Rectal smooth muscle tissue (tissue), 1 donor: Measurements from ENCODE around the gene MDK.

ENCODE experiments used
- H3K27ac ChIP-seq: one replicate; pipeline ENCODE4 v1.7.0; 2013; ENCODE audit warnings: low read depth, low read length, inconsistent platforms
- H3K27me3 ChIP-seq: one replicate; pipeline ENCODE4 v1.7.0; 2013; ENCODE audit warnings: low read length; ENCODE audit not compliant: control insufficient read depth, insufficient read depth
- H3K36me3 ChIP-seq: one replicate; pipeline ENCODE4 v1.7.0; 2013; ENCODE audit warnings: low read length; ENCODE audit not compliant: control insufficient read depth, insufficient read depth
- H3K4me1 ChIP-seq: one replicate; pipeline ENCODE4 v1.7.0; 2013; ENCODE audit warnings: low read length; ENCODE audit not compliant: control insufficient read depth, insufficient read depth
- H3K4me3 ChIP-seq: one replicate; pipeline ENCODE4 v1.7.0; 2013; ENCODE audit warnings: low read length
- H3K9ac ChIP-seq: one replicate; pipeline ENCODE4 v1.7.0; 2013; ENCODE audit warnings: low read length

Gene MDK

GRCh38 chr11:46383404-46383758 lies 1.9 kb downstream of the MDK start:
- Histone ChIP-seq H3K36me3 (no peaks in the 10 kb centered on the region), H3K9ac (no peak overlapping the region), H3K4me3 (no peak overlapping the region), H3K27me3 (peaks cover 21% of the 10 kb centered on the region), H3K4me1 (peaks cover 3% of the 10 kb centered on the region), H3K27ac (no peak overlapping the region)

GRCh38 chr11:46383974-46384701 lies 2.7 kb downstream of the MDK start:
- no peaks in the 10 kb centered on the region for H3K36me3 ChIP-seq
- peaks cover 3% of the 10 kb centered on the region for H3K4me1 ChIP-seq
- H3K4me3 ChIP-seq, result no peak overlapping the region
- H3K27me3 ChIP-seq, result peaks cover 21% of the 10 kb centered on the region
- no peak overlapping the region for H3K9ac ChIP-seq
- H3K27ac ChIP-seq, result no peak overlapping the region

GRCh38 chr11:46385169-46386004 lies 3.9 kb downstream of the MDK start:
- Histone ChIP-seq H3K36me3 (no peaks in the 10 kb centered on the region), H3K27ac (no peak overlapping the region), H3K4me1 (peaks cover 3% of the 10 kb centered on the region), H3K27me3 (peaks cover 30% of the 10 kb centered on the region), H3K4me3 (no peak overlapping the region), H3K9ac (no peak overlapping the region)

- Histone ChIP-seq H3K27me3 (peaks cover 37% of the 10 kb centered on the region), H3K9ac (no peak overlapping the region), H3K4me3 (no peak overlapping the region), H3K36me3 (no peaks in the 10 kb centered on the region), H3K4me1 (peaks cover 3% of the 10 kb centered on the region), H3K27ac (no peak overlapping the region)
Observed at GRCh38 chr11:46386005-46386578, 4.6 kb downstream of the MDK start.

- Histone ChIP-seq H3K27ac (no peak overlapping the region), H3K9ac (no peak overlapping the region), H3K4me3 (no peak overlapping the region), H3K4me1 (peaks cover 3% of the 10 kb centered on the region), H3K27me3 (peaks cover 41% of the 10 kb centered on the region), H3K36me3 (no peaks in the 10 kb centered on the region)
Observed at GRCh38 chr11:46386674-46387073, 5.2 kb downstream of the MDK start.

- Histone ChIP-seq H3K9ac (no peak overlapping the region), H3K36me3 (no peaks in the 10 kb centered on the region), H3K27me3 (peaks cover 36% of the 10 kb centered on the region)
Observed at GRCh38 chr11:46387456-46387855, 6.0 kb downstream of the MDK start.

GRCh38 chr11:46387919-46388618 lies 6.6 kb downstream of the MDK start:
- Histone ChIP-seq H3K4me1 (no peaks in the 10 kb centered on the region), H3K27ac (no peak overlapping the region), H3K9ac (no peak overlapping the region), H3K36me3 (no peaks in the 10 kb centered on the region), H3K4me3 (no peak overlapping the region), H3K27me3 (peaks cover 36% of the 10 kb centered on the region)

More at GRCh38 chr11:46387456-46387855, 6.0 kb downstream of the MDK start:
- Histone ChIP-seq H3K27ac (no peak overlapping the region), H3K4me3 (no peak overlapping the region), H3K4me1 (peaks cover 1% of the 10 kb centered on the region)

GRCh38 chr11:46388619-46389449 lies 7.4 kb downstream of the MDK start:
- H3K4me3 ChIP-seq, result no peak overlapping the region
- H3K4me1 ChIP-seq, result no peaks in the 10 kb centered on the region
- H3K27ac ChIP-seq, result no peak overlapping the region
- H3K9ac ChIP-seq, result no peak overlapping the region
- H3K27me3 ChIP-seq, result peaks cover 36% of the 10 kb centered on the region
- no peaks in the 10 kb centered on the region for H3K36me3 ChIP-seq

- H3K4me3 ChIP-seq, result peak overlapping the region; percentile 61
- H3K36me3 ChIP-seq, result no peaks in the 10 kb centered on the region
- no peak overlapping the region for H3K9ac ChIP-seq
- no peaks in the 10 kb centered on the region for H3K4me1 ChIP-seq
- peaks cover 33% of the 10 kb centered on the region for H3K27me3 ChIP-seq
- no peak overlapping the region for H3K27ac ChIP-seq
Observed at GRCh38 chr11:46389450-46390330, 8.2 kb downstream of the MDK start.

GRCh38 chr11:46390331-46391171 lies 9.1 kb downstream of the MDK start:
- Histone ChIP-seq H3K27me3 (peaks cover 27% of the 10 kb centered on the region), H3K4me3 (no peak overlapping the region), H3K4me1 (no peaks in the 10 kb centered on the region), H3K9ac (no peak overlapping the region), H3K27ac (no peak overlapping the region), H3K36me3 (no peaks in the 10 kb centered on the region)
